GM08714 (cell line): ENCODE data around the gene RAPGEF4.
"Not testable (repeated sequence)": the region's sequence is repeated elsewhere in the genome, so short reads cannot be mapped to it uniquely, and the experiment has no call there.

Source experiments
- H3K4me3 ChIP-seq: fragments of 200-500 bp; sonication (Bioruptor generic); 2 replicates; pipeline ENCODE4 v1.5.1; 2014; ENCODE audit warnings: mild to moderate bottlenecking, low read length, inconsistent platforms
- ZNF274 ChIP-seq: IDR thresholded peaks from 2 replicates; pipeline ENCODE4 v1.6.1; 2012; ENCODE audit warnings: mild to moderate bottlenecking, low read depth, low read length

RAPGEF4 gene

GRCh38 chr2:173077506-173078177 is 342.0 kb downstream of the RAPGEF4 start:
- peak overlapping the region; percentile 78; the same call in 1 of the 2 replicates for H3K4me3 ChIP-seq
- TF ChIP-seq ZNF274: no peak

DNA sequence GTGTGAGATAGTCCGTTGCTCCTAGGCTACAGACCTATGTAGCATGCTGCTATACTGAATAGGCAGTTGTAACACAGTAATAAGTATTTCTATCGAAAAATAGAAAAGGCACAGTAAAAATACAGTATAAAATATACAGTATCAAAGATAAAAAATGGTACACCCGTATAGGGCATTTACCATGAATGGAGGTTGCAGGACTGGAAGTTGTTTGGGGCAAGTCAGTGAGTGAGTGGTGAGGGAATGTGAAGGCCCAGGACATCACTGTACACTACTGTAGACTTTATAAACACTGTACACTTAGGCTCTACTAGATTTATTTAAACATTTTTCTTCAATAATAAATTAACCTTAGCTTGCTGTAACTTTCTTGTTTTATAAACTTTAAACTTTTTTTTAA is 343.5 kb downstream of the RAPGEF4 start:
- H3K4me3 ChIP-seq: no peak overlapping the region
- no peak for TF ChIP-seq ZNF274

GRCh38 chr2:173079973-173080860 is 344.6 kb downstream of the RAPGEF4 start:
- no peak for TF ChIP-seq ZNF274
- no peak overlapping the region for H3K4me3 ChIP-seq

- TF ChIP-seq ZNF274: no peak
- no peak overlapping the region for H3K4me3 ChIP-seq
Observed at GRCh38 chr2:173086518-173087213, 351.0 kb downstream of the RAPGEF4 start.

GRCh38 chr2:173087214-173087581 is 351.6 kb downstream of the RAPGEF4 start:
- TF ChIP-seq ZNF274: no peak

DNA sequence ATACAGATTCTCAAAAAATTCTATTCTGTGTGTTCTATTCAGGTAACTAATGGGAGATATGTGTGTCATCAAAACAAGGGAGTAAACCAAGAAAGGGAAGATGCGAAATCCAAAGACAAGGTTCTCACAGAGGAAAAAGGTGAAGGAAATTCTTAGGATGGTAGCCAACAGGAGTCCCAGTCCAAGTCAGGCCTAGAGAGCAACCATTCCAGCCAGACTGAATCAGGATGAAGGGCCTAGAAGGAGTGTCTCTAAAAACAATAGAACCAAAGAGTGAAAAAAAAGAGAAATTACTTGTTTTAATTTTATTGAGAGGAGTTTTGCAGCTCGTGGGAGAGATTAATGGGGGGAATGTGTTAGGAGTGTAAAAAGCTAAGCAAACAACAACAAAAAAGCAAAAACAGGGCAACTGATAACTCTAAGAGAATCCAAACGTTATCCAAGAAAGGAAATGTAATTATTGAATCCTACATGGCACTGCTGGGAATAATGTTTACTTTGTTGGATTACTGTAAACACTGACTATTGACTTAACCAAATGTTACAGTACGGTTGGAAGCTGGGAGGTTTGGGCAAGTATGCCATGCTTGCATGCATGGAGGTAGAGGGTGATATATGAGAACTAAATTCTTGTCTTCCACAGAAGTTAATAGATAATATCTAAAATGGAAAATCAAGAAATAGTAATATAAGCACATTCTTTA is 352.3 kb downstream of the RAPGEF4 start:
- TF ChIP-seq ZNF274: no peak
- H3K4me3 ChIP-seq: no peak overlapping the region

More at GRCh38 chr2:173087214-173087581, 351.6 kb downstream of the RAPGEF4 start:
- H3K4me3 ChIP-seq: no peak overlapping the region

- no peak for TF ChIP-seq ZNF274
- H3K4me3 ChIP-seq: no peak overlapping the region
Observed at GRCh38 chr2:173090276-173090877, 354.7 kb downstream of the RAPGEF4 start.

- no peak overlapping the region for H3K4me3 ChIP-seq
- TF ChIP-seq ZNF274: no peak
Observed at GRCh38 chr2:173090973-173091660, 355.5 kb downstream of the RAPGEF4 start.

- TF ChIP-seq ZNF274: no peak
- H3K4me3 ChIP-seq: no peak overlapping the region
Observed at GRCh38 chr2:173091910-173092309, 356.3 kb downstream of the RAPGEF4 start.

DNA sequence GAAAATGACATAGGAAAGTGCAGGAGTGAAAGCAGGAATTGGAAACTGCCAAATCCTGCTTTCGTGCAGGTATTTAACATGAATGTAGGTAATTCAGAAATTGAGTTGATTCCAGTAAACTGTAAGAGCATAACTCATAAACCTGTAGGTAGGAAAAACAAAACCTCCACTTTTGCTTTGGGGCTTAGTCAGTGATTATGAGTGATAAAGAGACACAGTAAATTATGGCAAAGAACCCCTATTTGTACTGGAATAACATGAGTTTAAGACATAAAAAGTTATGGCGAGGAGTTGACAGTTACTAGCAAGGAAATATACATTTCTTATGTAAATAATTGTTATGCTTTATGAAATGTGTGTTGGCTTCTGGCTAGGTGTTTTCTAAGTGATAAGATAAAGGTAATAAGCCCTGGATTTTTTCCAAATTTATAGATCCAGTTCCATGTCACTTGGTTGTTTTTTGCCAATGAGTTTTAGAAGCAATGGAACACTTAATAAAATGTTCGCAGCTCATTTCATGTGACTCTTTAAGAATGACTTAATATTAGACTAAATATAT is 357.3 kb downstream of the RAPGEF4 start:
- H3K4me3 ChIP-seq: no peak overlapping the region
- TF ChIP-seq ZNF274: no peak

DNA sequence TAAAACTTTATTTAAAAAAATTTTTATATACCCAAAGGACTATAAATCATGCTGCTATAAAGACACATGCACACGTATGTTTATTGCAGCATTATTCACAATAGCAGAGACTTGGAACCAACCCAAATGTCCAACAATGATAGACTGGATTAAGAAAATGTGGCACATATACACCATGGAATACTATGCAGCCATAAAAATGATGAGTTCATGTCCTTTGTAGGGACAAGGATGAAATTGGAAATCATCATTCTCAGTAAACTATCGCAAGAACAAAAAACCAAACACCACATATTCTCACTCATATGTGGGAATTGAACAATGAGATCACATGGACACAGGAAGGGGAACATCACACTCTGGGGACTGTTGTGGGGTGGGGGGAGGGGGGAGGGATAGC is 358.0 kb downstream of the RAPGEF4 start:
- H3K4me3 ChIP-seq: not testable (repeated sequence)

DNA sequence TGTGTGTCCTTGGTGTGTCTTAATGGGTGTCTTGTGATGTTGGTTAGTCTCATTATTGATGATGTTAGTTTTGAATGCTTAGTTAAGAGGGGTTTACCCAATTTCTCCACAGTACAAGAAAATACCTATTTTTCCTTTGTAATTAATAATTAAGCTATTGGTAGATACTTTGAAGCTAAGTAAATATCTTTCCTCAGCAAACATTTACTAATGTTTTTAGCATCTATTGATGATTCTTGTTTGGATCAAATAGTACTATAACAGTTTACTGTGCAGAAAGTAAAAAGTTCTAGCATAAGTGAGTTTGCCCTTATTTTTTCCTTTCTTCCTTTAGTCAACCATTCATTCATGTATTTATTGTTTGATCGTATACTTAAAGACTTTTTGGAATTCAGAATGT is 359.1 kb downstream of the RAPGEF4 start:
- TF ChIP-seq ZNF274: no peak
- no peak overlapping the region for H3K4me3 ChIP-seq

- no peak overlapping the region for H3K4me3 ChIP-seq
- TF ChIP-seq ZNF274: no peak
Observed at GRCh38 chr2:173095356-173095755, 359.7 kb downstream of the RAPGEF4 start.
